GM10847 (cell line): ENCODE data around the gene GAK.

ENCODE experiments used
- POLR2A ChIP-seq: IDR thresholded peaks from 2 replicates; pipeline ENCODE4 v1.6.1; 2011; ENCODE audit not compliant: insufficient read length; ENCODE audit errors: extremely low read depth

The GAK gene

GRCh38 chr4:825063-825970 lies 106.8 kb downstream of the GAK start:
- TF ChIP-seq POLR2A = no peak

GRCh38 chr4:824461-825062 lies 107.6 kb downstream of the GAK start:
- no peak for TF ChIP-seq POLR2A

- no peak for TF ChIP-seq POLR2A
These were observed 108.2 kb downstream of the GAK start for GRCh38 chr4:823761-824460.

GRCh38 chr4:823176-823760 lies 108.8 kb downstream of the GAK start:
- no peak for TF ChIP-seq POLR2A

DNA sequence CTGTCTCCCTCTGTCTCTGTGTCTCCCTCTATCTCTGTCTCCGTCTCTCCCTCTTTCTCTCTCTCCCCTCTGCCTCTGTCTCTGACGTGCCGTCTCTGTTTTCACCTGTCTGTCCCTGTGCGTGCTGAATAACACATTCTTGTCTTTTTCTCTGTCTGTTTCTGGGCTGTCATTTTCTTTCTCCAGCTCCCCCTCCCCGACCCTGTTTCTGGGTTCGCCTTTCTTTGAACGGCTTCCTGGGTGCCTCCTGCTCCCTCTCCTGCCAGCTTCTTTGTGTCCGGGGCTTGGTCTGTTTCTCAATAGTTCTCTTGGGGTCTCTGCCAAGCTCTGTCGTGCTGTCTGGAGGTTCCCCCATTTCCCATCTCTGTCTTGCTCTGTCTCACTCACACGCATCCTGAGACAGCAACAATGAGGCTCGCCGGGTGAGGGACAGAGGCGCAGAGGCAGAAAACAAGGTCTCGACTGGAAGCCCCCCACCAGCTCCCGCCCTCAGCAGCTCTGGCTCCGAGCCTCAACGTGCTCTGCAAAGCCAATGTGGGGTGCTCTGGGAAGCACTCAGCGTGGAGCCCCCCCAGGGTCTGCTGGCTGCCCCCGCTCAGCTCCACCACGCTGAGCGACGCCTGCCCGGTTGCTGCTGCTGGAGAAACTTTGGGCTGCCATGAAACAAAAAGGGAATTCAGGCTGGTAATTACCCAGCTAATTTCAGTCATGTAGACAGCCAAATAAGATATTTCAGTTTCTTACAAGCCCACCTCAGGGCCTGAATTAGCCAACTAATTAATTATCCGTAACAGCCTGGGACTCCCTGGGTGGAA lies 109.5 kb downstream of the GAK start:
- no peak for TF ChIP-seq POLR2A

DNA sequence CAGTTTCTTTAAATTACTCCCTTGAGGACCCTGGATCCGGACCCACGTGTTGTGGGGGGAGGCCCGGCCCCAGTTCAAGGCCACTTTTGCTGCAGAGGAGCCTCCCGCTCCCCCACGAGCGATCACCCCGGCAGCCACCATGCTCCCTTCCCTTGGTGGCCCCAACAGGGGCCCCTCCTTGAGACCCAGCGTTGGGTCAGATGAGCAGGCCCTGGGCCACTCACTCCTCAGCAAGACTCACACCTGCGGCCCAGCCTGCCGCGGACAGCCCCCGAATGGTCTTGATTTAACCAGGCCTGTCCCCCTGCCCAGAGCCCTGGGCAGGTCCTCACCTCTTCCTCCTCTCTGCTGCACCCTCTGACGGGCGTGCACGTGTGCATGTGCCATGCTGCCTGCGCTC lies 110.5 kb downstream of the GAK start:
- TF ChIP-seq POLR2A = no peak

DNA sequence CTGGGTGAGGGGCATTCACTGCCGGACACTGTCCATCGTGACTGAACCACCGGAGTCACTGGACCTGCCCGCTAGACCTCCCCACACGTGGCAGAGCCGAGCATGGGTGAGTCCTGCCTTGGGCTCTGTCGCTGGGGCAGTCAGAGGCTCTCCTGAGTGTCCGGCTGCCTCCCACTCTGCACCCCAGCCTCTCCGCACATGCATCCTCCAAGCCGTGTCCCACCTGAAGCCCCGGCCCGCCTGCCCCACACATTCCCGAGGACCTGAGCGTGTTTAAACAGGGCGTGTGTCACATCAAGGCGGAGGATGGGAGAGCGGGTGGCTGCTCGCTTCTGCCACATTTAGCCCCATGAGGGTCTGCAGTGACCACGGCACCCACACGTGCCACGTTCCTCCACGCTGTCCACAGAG lies 110.9 kb downstream of the GAK start:
- no peak for TF ChIP-seq POLR2A

DNA sequence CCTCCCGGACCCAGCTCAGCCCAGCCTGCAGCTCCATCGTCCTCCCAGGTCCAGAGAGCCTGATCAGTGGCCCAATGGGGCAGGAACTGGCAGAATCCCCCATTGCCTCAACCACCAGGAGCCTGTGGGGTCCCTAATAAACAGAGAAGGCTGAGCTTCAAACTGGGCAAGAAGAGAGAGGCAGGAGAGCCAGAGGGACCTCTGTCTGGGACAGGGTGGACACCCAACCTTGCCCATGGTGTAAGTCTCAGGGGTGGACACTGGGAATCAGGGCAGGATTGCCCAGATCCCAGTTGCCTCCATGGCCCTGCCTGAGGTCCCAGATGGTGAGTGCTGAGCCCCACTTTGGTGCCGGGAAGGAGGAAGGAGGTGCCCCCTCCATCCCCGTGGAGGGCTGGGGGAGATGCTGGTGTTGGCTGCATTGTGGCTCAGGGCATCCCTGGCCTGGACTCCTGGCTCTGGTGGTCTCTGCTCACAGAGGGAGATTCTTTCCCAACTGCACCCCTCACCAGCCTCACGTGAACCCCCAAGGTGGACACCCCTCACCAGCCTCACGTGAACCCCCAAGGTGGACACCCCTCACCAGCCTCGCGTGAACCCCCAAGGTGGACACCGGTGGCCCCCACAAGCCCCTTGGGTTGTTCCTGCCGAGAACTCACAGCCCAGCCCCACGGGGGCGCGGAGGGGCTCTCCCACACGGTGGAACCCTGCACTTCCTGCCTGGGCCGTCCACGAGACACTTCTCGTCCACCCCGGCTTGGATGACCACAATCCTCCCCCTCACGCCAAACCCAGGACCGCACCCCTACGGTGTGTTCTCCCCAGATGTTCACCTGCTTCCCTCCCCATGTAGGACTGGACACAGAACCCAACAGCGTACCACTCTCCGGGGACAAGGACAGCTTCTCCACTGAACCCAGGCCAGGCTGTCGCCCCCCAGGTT lies 111.6 kb downstream of the GAK start:
- no peak for TF ChIP-seq POLR2A

- no peak for TF ChIP-seq POLR2A
These were observed 112.5 kb downstream of the GAK start for GRCh38 chr4:819401-820229.

DNA sequence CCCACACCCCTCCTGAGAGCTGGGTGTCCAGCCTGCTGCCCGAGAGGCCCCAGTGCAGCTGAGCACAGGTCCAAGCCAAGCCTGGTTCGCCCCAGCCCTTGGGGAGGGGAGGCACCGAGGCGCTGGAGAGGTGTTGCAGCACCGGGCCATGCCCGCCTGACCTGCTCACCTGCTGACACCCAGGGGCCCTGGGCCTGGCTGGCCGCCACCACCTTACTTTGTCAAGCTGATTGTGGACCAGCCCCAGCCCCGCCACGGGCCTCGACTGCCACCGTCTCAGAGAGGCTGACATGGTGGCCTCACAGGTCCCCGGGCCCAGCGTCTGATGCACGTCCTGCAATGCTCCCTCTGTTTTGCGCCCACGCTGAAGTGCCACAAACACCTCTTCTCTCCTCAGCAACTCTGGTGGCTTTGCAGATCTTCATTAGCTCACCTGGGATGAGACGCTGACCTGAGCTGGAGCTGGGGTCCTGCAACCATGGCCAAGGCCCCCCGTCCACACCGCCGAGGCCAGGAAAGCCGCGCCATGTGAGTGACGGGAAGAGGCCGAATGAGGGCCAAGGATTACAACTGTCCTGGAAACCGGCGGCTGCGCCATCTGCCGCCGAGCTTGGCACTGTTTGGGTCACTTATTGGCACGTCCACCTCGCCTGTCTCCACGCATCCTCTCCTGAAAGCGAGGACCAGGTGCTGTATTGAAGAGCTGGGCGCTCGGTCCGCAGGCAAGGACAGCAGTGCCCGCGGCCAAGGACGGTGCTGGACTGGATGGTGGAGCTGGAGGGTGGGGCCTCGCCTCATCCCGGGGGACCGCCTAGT lies 113.8 kb downstream of the GAK start:
- no peak for TF ChIP-seq POLR2A

- TF ChIP-seq POLR2A = no peak
These were observed 116.5 kb downstream of the GAK start for GRCh38 chr4:815464-816146.
